Parathyroid adenoma (tissue), 2 donors: ENCODE results near the gene ARHGAP15.

Experiments
- H2AFZ ChIP-seq: fragments of 300-600 bp; sonication (generic); one replicate; pipeline ENCODE4 v1.7.0; 2017; ENCODE audit warnings: antibody characterized with exemption, mild to moderate bottlenecking
- H3K27ac ChIP-seq: fragments of 300-600 bp; sonication (generic); one replicate; pipeline ENCODE4 v1.7.0; 2017
- H3K27me3 ChIP-seq: fragments of 300-600 bp; sonication (generic); one replicate; pipeline ENCODE4 v1.7.0; 2017; ENCODE audit warnings: low read length; ENCODE audit not compliant: control insufficient read depth, insufficient read depth
- H3K36me3 ChIP-seq: fragments of 300-600 bp; sonication (generic); one replicate; pipeline ENCODE4 v1.7.0; 2017; ENCODE audit warnings: low read length; ENCODE audit not compliant: control insufficient read depth, insufficient read depth
- H3K4me1 ChIP-seq: fragments of 300-600 bp; sonication (generic); one replicate; pipeline ENCODE4 v1.7.0; 2017; ENCODE audit warnings: control low read depth
- H3K4me2 ChIP-seq: fragments of 300-600 bp; sonication (generic); one replicate; pipeline ENCODE4 v1.7.0; 2017; ENCODE audit warnings: low read length
- H3K4me3 ChIP-seq: fragments of 300-600 bp; sonication (generic); one replicate; pipeline ENCODE4 v1.7.0; 2017; ENCODE audit warnings: low read depth, low read length
- H3K79me2 ChIP-seq: fragments of 300-600 bp; sonication (generic); one replicate; pipeline ENCODE4 v1.7.0; 2017; ENCODE audit warnings: control low read depth
- H3K9ac ChIP-seq: fragments of 300-600 bp; sonication (generic); one replicate; pipeline ENCODE4 v1.7.0; 2017; ENCODE audit warnings: mild to moderate bottlenecking
- H3K9me3 ChIP-seq: fragments of 300-600 bp; sonication (generic); one replicate; pipeline ENCODE4 v1.7.0; 2017; ENCODE audit warnings: low read length; ENCODE audit not compliant: control insufficient read depth
- CTCF ChIP-seq: fragments of 300-600 bp; sonication (generic); IDR thresholded peaks from one replicate; pipeline ENCODE4 v1.7.0; 2017; ENCODE audit warnings: antibody characterized with exemption, mild to moderate bottlenecking
- donor health status: primary hyperparathyroidism.

Gene ARHGAP15

DNA sequence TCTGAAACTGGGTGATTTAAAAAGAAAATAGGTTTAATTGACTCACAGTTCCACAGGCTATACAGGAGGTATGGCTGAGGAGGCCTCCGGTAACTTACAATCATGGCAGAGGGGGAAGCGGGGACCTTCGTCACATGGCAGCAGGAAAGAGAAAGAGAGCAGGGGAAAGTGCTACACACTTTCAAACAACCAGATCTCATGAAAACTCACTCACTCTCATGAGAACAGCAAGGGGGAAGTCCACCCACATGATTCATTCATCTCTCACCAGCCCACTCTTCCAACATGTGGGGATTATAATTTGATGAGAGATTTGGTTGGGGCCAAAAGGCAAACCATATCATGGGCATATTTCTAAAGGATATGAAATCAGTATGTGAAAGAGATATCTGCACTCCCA, 12.0 kb upstream of the ARHGAP15 start:
- H3K27ac ChIP-seq: no peak overlapping the region

DNA sequence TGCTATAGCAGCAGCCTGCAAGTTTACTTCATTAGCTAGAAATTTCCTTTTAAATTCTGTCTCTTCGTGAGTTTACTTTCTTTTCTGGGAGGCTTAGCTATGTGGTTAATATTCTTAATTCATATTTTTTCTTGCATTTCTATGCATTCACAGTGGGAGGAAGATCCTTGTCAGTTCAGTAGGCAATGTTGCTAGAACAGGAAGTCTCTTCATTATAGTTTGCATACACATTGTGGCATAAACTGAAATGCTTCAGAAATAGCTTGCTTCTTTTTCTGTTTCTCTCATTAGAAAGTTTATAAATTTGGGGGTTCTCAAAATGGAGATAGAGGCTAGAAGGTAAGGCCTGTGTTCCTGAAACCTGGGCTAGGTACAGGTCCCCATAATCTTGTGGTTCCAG, 8.1 kb upstream of the ARHGAP15 start:
- Histone ChIP-seq H3K9ac (no peak overlapping the region), H3K4me1 (no peaks in the 10 kb centered on the region), H3K27me3 (no peaks in the 10 kb centered on the region), H3K79me2 (no peaks in the 10 kb centered on the region), H3K36me3 (no peaks in the 10 kb centered on the region), H3K4me2 (no peak overlapping the region), H3K27ac (no peak overlapping the region), H3K4me3 (no peak overlapping the region), H3K9me3 (no peaks in the 10 kb centered on the region), H2AFZ (no peak overlapping the region)
- no peak for TF ChIP-seq CTCF

More for the DNA sequence above, 12.0 kb upstream of the ARHGAP15 start:
- Histone ChIP-seq H3K9ac (no peak overlapping the region), H3K9me3 (no peaks in the 10 kb centered on the region), H3K4me3 (no peak overlapping the region), H3K4me2 (no peak overlapping the region), H3K36me3 (no peaks in the 10 kb centered on the region), H2AFZ (no peak overlapping the region), H3K27me3 (no peaks in the 10 kb centered on the region), H3K4me1 (no peaks in the 10 kb centered on the region), H3K79me2 (no peaks in the 10 kb centered on the region)
- no peak for TF ChIP-seq CTCF

GRCh38 chr2:143121957-143122356, 7.3 kb upstream of the ARHGAP15 start:
- Histone ChIP-seq H3K27me3 (no peaks in the 10 kb centered on the region), H3K4me1 (no peaks in the 10 kb centered on the region), H3K36me3 (no peaks in the 10 kb centered on the region), H3K4me3 (no peak overlapping the region), H3K9ac (no peak overlapping the region), H3K27ac (no peak overlapping the region), H2AFZ (no peak overlapping the region), H3K9me3 (no peaks in the 10 kb centered on the region), H3K79me2 (no peaks in the 10 kb centered on the region), H3K4me2 (no peak overlapping the region)
- TF ChIP-seq CTCF: no peak

DNA sequence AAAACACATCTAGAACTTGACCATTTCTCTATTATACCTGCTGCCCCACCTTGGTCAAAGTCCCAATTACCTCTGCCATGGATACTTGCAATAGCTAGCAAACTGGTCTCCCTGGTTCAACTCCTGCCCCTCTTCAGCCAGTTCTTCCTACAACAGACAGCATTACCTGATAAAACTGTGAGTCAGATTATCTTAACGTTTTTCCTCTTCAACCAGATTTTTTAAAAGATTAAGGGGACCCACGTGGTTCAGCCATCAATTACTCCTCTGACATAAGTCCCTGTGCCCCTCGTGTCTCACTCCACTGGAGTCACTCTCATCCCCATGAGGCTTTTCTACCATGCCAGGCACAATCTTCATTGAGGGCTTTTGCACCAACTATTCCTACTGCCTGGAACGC, 5.3 kb upstream of the ARHGAP15 start:
- no peaks in the 10 kb centered on the region for H3K36me3 ChIP-seq
- H3K27me3 ChIP-seq: no peaks in the 10 kb centered on the region
- H2AFZ ChIP-seq: no peak overlapping the region
- no peak for TF ChIP-seq CTCF
- H3K79me2 ChIP-seq: no peaks in the 10 kb centered on the region
- H3K27ac ChIP-seq: no peak overlapping the region
- H3K9me3 ChIP-seq: no peaks in the 10 kb centered on the region
- H3K9ac ChIP-seq: no peak overlapping the region
- no peak overlapping the region for H3K4me3 ChIP-seq
- H3K4me1 ChIP-seq: no peaks in the 10 kb centered on the region
- H3K4me2 ChIP-seq: no peak overlapping the region

DNA sequence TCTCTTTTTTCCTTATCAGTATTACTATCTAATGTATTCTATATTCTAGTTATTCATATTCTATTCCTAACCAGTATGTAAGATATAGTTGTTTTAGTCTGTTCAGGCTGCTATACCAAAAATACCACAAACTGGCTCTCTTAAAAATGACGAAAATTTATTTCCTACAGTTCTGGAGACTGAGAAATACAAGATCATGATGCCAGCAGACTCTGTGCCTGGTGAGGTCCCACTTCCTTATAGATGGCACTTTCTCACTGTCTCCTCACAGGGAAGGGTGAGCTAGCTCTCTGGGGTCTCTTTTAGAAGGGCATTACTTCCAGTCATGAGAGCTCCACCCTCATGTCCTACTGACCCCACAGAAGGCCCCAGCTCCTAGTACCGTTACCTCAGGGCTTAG, 4.8 kb upstream of the ARHGAP15 start:
- H3K4me1 ChIP-seq: no peaks in the 10 kb centered on the region
- no peak overlapping the region for H3K9ac ChIP-seq
- TF ChIP-seq CTCF: no peak
- no peaks in the 10 kb centered on the region for H3K27me3 ChIP-seq
- H3K4me2 ChIP-seq: no peak overlapping the region
- H3K79me2 ChIP-seq: no peaks in the 10 kb centered on the region
- no peak overlapping the region for H3K4me3 ChIP-seq
- H3K27ac ChIP-seq: no peak overlapping the region
- H2AFZ ChIP-seq: no peak overlapping the region
- H3K9me3 ChIP-seq: no peaks in the 10 kb centered on the region
- no peaks in the 10 kb centered on the region for H3K36me3 ChIP-seq
